ENCODE results near the gene YIPF3.

The YIPF3 gene

DNA sequence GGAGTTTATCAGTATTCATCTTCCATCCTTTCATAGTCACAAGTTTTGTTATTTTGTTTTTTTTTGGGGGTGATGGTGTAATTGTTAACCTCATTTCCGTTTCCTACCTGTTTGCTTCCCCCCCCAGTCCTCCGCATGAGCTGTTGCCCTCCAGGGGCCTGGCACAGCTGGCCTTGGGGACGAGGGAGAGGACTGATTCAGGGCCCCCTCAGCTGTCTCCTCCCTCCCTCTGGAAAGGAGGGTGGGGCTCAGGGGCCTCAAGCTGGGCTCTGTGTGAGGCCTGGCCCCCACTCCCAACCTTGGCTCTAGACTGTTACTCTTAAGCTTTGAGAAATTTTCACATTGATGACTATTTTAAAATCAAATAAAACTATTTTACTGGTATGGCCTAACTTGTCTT is 10.6 kb downstream of the YIPF3 start:
- no peak overlapping the region for H3K9ac ChIP-seq (ENCODE audit: low read length)
- peaks cover 13% of the 10 kb centered on the region; the same call in 1 of the 2 replicates for H3K4me1 ChIP-seq (ENCODE audit: low read length)
- H3K27me3 ChIP-seq (ENCODE audit: low read depth, low read length), result peaks cover 7% of the 10 kb centered on the region
- no peak overlapping the region for H3K4me3 ChIP-seq (ENCODE audit: low read length)
- H2AFZ ChIP-seq (ENCODE audit: low read depth, low read length), result no peak overlapping the region
- no peaks in the 10 kb centered on the region for H3K79me2 ChIP-seq (ENCODE audit: low read length)
- H3K36me3 ChIP-seq (replicated peaks; ENCODE audit: low read depth, low read length), result peaks cover 25% of the 10 kb centered on the region
- no peaks in the 10 kb centered on the region for H4K20me1 ChIP-seq (ENCODE audit: insufficient read depth, low read length)
- no peaks in the 10 kb centered on the region for H3K9me3 ChIP-seq (ENCODE audit: insufficient read depth, low read length)
- no peak overlapping the region for H3K27ac ChIP-seq (ENCODE audit: low read length)
- H3K4me2 ChIP-seq (ENCODE audit: low read length), result no peak overlapping the region
- TF ChIP-seq, protein P1, sequence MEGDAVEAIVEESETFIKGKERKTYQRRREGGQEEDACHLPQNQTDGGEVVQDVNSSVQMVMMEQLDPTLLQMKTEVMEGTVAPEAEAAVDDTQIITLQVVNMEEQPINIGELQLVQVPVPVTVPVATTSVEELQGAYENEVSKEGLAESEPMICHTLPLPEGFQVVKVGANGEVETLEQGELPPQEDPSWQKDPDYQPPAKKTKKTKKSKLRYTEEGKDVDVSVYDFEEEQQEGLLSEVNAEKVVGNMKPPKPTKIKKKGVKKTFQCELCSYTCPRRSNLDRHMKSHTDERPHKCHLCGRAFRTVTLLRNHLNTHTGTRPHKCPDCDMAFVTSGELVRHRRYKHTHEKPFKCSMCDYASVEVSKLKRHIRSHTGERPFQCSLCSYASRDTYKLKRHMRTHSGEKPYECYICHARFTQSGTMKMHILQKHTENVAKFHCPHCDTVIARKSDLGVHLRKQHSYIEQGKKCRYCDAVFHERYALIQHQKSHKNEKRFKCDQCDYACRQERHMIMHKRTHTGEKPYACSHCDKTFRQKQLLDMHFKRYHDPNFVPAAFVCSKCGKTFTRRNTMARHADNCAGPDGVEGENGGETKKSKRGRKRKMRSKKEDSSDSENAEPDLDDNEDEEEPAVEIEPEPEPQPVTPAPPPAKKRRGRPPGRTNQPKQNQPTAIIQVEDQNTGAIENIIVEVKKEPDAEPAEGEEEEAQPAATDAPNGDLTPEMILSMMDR (IDR thresholded peaks at IDR 0.05; ENCODE audit: low read depth, low read length), result no peak
- TF ChIP-seq EZH2phosphoT487 (IDR thresholded peaks at IDR 0.05; ENCODE audit: low read depth), result no peak

DNA sequence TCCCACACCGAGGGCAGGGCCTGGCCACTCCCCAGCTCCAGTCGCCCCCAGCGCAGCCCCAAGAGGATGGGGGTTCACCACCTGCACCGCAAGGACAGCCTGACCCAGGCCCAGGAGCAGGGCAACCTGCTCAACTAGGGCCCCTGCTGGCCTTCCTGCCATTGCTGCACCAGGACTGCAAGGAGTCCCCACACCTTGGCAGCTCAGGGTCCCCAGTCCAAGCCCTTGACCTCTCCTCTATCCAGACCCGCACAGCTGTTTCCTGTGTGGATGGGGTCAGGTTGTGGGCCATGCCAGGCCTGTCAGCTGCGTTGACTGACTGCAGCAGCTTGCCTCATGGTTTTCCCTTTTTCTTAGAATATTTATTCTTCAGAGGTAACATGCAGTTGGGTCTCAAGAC is 11.0 kb downstream of the YIPF3 start:
- Histone ChIP-seq H3K9ac (ENCODE audit: low read length) (no peak overlapping the region), H3K36me3 (replicated peaks; ENCODE audit: low read depth, low read length) (peaks cover 29% of the 10 kb centered on the region), H3K4me2 (ENCODE audit: low read length) (no peak overlapping the region), H3K9me3 (ENCODE audit: insufficient read depth, low read length) (no peaks in the 10 kb centered on the region), H3K27ac (ENCODE audit: low read length) (no peak overlapping the region), H3K4me3 (ENCODE audit: low read length) (no peak overlapping the region), H2AFZ (ENCODE audit: low read depth, low read length) (no peak overlapping the region), H3K79me2 (ENCODE audit: low read length) (no peaks in the 10 kb centered on the region), H4K20me1 (ENCODE audit: insufficient read depth, low read length) (no peaks in the 10 kb centered on the region), H3K4me1 (ENCODE audit: low read length) (peaks cover 13% of the 10 kb centered on the region; the same call in 1 of the 2 replicates), H3K27me3 (ENCODE audit: low read depth, low read length) (peaks cover 7% of the 10 kb centered on the region)
- TF ChIP-seq, protein P1 (IDR thresholded peaks at IDR 0.05; ENCODE audit: low read depth, low read length), result no peak
- no peak for TF ChIP-seq EZH2phosphoT487 (IDR thresholded peaks at IDR 0.05; ENCODE audit: low read depth)

DNA sequence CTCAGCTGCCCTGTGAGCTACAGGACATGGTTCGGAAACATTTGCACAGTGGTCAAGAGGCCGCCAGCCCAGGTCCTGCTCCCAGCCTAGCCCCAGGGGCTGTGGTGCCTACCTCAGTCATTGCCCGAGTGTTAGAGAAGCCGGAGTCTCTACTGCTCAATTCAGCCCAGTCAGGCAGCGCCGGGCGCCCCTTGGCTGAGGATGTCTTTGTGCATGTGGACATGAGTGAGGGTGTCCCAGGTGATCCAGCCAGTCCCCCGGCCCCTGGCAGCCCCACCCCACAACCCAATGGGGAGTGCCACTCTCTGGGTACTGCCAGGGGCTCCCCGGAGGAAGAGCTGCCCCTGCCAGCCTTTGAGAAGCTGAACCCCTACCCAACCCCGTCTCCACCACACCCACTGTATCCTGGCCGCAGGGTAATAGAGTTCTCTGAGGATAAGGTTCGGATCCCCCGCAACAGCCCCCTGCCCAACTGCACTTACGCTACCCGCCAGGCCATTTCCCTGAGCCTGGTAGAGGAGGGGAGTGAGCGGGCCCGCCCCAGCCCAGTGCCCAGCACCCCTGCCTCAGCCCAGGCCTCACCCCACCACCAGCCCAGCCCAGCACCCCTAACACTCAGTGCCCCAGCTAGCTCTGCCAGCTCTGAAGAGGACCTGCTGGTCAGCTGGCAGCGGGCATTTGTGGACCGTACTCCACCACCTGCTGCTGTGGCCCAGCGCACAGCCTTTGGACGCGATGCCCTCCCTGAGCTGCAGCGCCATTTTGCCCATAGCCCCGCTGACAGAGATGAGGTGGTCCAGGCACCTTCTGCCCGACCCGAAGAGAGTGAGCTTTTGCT is 11.8 kb downstream of the YIPF3 start:
- TF ChIP-seq EZH2phosphoT487 (IDR thresholded peaks at IDR 0.05; ENCODE audit: low read depth), result no peak
- TF ChIP-seq, protein P1 (IDR thresholded peaks at IDR 0.05; ENCODE audit: low read depth, low read length), result no peak
- no peaks in the 10 kb centered on the region for H4K20me1 ChIP-seq (ENCODE audit: insufficient read depth, low read length)

DNA sequence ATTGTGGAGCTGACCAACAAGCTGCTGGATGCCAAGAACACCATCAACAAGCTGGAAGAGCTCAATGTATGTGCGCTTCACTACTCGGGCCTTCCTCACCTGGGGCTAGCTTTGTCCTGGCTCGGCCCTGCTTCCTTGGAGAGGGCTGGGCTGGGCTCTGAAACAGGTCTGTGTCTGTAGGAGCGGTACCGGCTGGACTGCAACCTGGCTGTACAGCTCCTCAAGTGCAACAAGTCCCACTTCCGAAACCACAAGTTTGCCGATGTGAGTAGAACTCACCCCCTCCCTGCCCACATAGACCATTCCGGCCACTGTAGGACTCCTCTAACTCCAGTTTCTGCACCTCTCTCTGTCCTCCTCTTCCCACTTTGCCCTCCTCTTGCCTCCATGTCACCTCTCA is 13.3 kb downstream of the YIPF3 start:
- Histone ChIP-seq H3K27ac (ENCODE audit: low read length) (no peak overlapping the region), H2AFZ (ENCODE audit: low read depth, low read length) (no peak overlapping the region), H3K36me3 (replicated peaks; ENCODE audit: low read depth, low read length) (peaks cover 42% of the 10 kb centered on the region), H3K4me1 (ENCODE audit: low read length) (peaks cover 3% of the 10 kb centered on the region; the same call in 1 of the 2 replicates), H3K27me3 (ENCODE audit: low read depth, low read length) (no peaks in the 10 kb centered on the region), H3K9ac (ENCODE audit: low read length) (no peak overlapping the region), H3K4me2 (ENCODE audit: low read length) (no peak overlapping the region), H3K79me2 (ENCODE audit: low read length) (no peaks in the 10 kb centered on the region), H3K9me3 (ENCODE audit: insufficient read depth, low read length) (no peaks in the 10 kb centered on the region), H3K4me3 (ENCODE audit: low read length) (no peak overlapping the region), H4K20me1 (ENCODE audit: insufficient read depth, low read length) (no peaks in the 10 kb centered on the region)
- TF ChIP-seq, protein P1 (IDR thresholded peaks at IDR 0.05; ENCODE audit: low read depth, low read length), result no peak
- TF ChIP-seq EZH2phosphoT487 (IDR thresholded peaks at IDR 0.05; ENCODE audit: low read depth), result no peak

More for the DNA sequence above, 11.8 kb downstream of the YIPF3 start:
- Histone ChIP-seq H3K36me3 (replicated peaks; ENCODE audit: low read depth, low read length) (peaks cover 30% of the 10 kb centered on the region), H3K4me1 (ENCODE audit: low read length) (peaks cover 13% of the 10 kb centered on the region; the same call in 1 of the 2 replicates), H3K9me3 (ENCODE audit: insufficient read depth, low read length) (no peaks in the 10 kb centered on the region), H3K4me2 (ENCODE audit: low read length) (no peak overlapping the region), H3K27ac (ENCODE audit: low read length) (no peak overlapping the region), H3K79me2 (ENCODE audit: low read length) (no peaks in the 10 kb centered on the region), H2AFZ (ENCODE audit: low read depth, low read length) (no peak overlapping the region), H3K27me3 (ENCODE audit: low read depth, low read length) (peaks cover 7% of the 10 kb centered on the region), H3K9ac (ENCODE audit: low read length) (no peak overlapping the region), H3K4me3 (ENCODE audit: low read length) (no peak overlapping the region)

Data from OCI-LY3 (cell line).